HG03521 (cell line): Measurements from ENCODE around the gene PJVK.

Source experiments
- ATAC-seq: cut with Tn5 transposase; IDR thresholded peaks from one replicate; pipeline ENCODE4 v1.9.1; 2021; ENCODE audit warnings: mild to moderate bottlenecking, moderate library complexity; ENCODE audit not compliant: unreplicated experiment

PJVK gene

GRCh38 chr2:178479758-178480226 is 28.6 kb downstream of the PJVK start:
- ATAC-seq, result no peak

GRCh38 chr2:178480227-178481181 is 29.3 kb downstream of the PJVK start, which contains the start of gene PLEKHA3:
PLEKHA3 (plus strand) TSS chr2:178480457; CDS start chr2:178480870, 413 bp downstream.
- ATAC-seq, result peak; percentile 55

- no peak for ATAC-seq
Observed at GRCh38 chr2:178482437-178482836, 31.3 kb downstream of the PJVK start.

GRCh38 chr2:178484245-178485041 is 33.3 kb downstream of the PJVK start:
- ATAC-seq, result no peak

GRCh38 chr2:178485356-178485755 is 34.2 kb downstream of the PJVK start:
- no peak for ATAC-seq

GRCh38 chr2:178491612-178492011 is 40.4 kb downstream of the PJVK start:
- no peak for ATAC-seq

- ATAC-seq, result no peak
Observed at GRCh38 chr2:178496049-178496448, 44.9 kb downstream of the PJVK start.

- ATAC-seq, result no peak
Observed at GRCh38 chr2:178498137-178498536, 47.0 kb downstream of the PJVK start.

- ATAC-seq, result no peak
Observed at GRCh38 chr2:178499640-178500039, 48.5 kb downstream of the PJVK start.

GRCh38 chr2:178502751-178503150 is 51.6 kb downstream of the PJVK start:
- no peak for ATAC-seq

- no peak for ATAC-seq
Observed at GRCh38 chr2:178506101-178506500, 54.9 kb downstream of the PJVK start.

- no peak for ATAC-seq
Observed at GRCh38 chr2:178506524-178506923, 55.3 kb downstream of the PJVK start.

GRCh38 chr2:178506949-178507348 is 55.8 kb downstream of the PJVK start:
- no peak for ATAC-seq

GRCh38 chr2:178508646-178509045 is 57.5 kb downstream of the PJVK start:
- no peak for ATAC-seq

- ATAC-seq, result no peak
Observed at GRCh38 chr2:178510384-178510783, 59.2 kb downstream of the PJVK start.
